HL-60 (cell line): ENCODE results near the gene NUTM1.

ENCODE experiments used
- POLR2AphosphoS5 ChIP-seq: IDR thresholded peaks from 2 replicates; pipeline ENCODE4 v1.6.1; 2012; ENCODE audit warnings: low read depth
- TF ChIP-seq, protein P1 (sequence below): IDR thresholded peaks from one replicate; pipeline ENCODE4 v1.5.1; 2011; ENCODE audit warnings: low read length, control low read depth, inconsistent platforms; ENCODE audit not compliant: insufficient read depth

DNA sequence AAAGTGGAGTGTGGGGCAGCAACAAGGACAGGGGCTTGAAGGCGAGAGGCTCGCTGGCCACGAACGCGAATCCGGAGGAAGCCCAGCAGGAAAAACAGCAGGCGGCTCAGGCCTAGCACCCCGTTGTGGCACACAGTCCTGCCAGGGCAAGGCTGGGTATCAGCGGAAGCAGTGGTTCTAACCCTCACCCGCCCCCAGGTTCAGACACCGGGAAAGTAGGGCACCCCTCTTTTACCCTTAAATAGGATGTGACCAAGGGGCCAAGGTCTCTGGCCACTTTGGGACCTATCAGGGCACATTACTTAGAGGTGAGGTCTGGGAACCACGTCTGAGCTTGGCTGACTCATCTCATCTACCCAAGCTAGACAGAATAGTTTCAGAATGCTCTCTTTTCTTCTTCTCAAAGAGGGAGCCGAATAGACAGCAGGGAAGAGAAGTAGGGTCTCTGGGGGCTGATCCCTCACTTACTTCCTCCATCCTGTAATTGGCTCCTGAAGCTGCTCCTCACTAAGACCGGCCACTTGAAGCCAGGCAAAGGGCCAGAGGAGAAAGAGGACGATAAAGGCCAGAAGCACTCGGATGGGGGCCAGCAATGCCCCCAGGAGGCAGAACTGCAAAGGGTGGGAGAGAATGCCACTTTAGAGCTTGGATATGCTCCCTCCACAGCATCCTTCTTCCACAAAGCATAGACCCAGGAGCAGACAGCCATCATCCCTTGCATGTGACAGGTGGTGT is 22.1 kb downstream of the NUTM1 start:
- TF ChIP-seq, protein P1, sequence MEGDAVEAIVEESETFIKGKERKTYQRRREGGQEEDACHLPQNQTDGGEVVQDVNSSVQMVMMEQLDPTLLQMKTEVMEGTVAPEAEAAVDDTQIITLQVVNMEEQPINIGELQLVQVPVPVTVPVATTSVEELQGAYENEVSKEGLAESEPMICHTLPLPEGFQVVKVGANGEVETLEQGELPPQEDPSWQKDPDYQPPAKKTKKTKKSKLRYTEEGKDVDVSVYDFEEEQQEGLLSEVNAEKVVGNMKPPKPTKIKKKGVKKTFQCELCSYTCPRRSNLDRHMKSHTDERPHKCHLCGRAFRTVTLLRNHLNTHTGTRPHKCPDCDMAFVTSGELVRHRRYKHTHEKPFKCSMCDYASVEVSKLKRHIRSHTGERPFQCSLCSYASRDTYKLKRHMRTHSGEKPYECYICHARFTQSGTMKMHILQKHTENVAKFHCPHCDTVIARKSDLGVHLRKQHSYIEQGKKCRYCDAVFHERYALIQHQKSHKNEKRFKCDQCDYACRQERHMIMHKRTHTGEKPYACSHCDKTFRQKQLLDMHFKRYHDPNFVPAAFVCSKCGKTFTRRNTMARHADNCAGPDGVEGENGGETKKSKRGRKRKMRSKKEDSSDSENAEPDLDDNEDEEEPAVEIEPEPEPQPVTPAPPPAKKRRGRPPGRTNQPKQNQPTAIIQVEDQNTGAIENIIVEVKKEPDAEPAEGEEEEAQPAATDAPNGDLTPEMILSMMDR: no peak
- TF ChIP-seq POLR2AphosphoS5: no peak
